Activated CD4-positive, alpha-beta T cell treated with anti-CD3 and anti-CD28 coated beads for 24 hours (primary cell): ENCODE results near the gene SLBP.
"Not testable (repeated sequence)": the region's sequence is repeated elsewhere in the genome, so short reads cannot be mapped to it uniquely, and the experiment has no call there.

ENCODE experiments used
- DNase-seq, 2 donors: peaks; one replicate each; pipeline ENCODE4 v3.0.0-alpha.2; 2020; ENCODE audit warnings: low read depth in 2 of 2

SLBP gene

DNA sequence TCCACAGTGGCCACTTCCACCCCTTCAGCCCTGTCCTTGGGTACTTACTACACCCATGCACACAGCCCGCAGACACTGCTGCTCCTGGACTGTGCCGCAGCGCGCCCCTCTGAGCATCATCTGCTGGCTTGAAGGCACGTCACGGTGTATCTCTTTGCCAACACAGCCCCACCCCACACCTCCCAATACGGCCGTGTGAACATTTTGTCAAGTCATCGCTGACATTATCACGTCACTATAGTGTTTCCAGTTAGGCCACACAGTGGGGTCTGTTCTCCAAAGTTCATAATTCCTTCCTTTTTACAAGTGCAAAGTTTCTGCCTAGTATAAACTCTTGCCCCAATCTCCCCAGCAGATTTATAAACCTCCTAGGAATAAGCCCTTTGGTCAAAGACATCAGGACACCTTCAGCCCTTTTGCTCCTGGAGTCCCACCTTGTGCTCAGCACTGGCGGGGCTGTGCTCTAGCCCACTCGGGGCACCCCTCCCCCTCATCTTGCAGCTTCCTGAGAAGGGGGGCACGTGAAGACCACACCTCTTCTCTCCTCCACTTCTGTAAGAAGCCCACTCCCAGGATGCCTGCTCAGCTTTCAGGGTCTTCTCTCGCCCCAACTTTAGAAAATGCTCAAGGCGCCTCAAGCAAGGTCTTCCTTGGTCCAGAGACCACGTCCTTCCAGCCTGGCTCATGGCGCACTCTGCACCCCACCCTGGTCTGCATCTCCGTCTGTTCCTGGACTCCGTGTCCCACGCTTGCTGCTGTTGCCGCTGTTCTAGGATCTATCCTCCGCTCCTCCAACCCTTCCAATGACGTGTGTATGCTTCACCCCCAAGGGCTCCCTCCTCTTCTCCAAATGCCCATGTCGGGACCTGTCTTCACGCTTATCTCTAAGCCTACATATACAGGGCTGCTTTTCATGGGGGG is 35.3 kb downstream of the SLBP start:
- DNase-seq: no peak

DNA sequence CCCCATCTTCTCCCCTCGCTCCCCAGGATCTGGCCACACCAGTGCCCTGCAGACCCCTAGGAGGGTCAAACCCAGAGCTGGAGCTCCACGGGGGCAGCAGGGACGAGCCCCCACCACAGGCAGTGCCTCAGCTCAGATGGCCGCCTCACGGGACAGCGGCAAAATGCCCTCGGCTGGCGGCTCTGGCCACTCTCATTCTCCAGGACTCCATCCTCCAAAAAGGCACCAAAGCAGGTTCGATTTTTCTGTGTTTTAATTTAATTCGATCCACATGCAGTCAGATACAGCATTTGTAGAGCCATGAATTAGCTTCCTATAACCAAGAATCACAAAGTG is 36.3 kb downstream of the SLBP start:
- DNase-seq: no peak

DNA sequence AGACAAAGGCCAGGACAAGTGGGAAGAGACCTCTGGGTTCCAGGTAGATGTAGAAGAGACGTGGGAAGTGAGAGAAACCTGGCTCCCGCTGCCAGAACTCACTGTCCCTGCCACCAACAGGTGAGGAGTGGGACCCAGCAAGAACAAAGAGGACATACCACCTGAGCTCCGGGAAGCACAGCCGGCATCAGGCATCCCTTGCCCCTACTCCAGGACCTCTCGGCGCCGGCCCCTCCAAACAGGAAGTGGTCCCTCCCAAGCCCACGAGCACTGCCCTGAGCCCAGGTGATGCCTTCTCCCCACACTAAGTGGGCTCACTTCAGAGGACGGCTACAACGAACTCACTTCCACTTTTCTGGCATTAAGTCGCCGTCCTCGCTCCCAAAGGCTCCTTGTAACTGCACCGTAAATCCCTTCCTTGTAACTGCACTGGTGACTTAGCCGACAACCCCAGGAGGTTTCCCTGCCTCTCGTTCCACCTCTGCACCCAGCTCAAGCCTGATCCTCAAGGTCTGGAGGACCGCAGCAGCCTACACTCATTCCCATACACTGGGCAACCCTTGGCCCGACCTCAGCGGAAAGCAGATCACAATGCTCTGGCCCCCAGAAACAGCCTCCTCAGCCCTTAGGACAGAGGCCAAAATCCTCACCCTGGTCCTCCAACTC is 36.9 kb downstream of the SLBP start:
- no peak for DNase-seq

DNA sequence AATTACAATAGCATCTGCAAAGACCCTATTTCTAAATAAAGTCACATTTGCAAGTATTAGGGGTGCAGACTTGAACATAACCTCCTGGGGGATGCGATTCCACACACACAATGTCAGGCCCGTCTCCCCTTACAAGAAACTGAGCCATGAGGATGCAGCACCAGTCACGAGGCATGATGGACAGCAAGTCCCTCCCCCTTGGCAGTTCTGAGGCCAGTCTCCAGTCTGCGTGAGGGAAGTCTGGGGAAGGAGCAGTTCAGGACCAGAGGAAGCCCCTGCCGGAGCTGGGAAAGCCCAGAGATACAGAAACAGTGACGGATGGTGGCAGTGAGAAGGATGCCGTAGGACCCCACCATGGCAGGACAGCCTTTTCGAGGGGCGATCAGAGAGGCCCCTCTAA is 37.4 kb downstream of the SLBP start:
- DNase-seq: no peak

DNA sequence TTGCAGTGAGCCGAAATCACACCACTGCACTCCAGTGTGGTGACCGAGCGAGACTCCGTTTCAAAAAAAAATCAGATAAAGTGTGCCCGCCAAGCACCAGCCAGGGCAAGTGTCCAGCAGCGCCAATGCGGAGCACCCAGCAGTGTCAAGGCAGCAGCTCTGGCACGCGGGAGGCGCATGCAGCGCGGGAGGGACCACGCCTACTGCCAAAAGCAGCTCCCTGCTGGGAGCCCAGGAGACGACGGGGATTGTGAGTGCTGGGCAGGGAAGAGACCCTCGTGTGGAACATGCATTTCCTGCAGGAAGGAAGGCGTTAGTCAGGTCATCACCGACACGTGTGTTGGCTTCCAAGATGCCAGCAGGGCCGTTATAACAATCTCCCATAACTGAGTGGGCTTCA is 38.4 kb downstream of the SLBP start:
- DNase-seq: no peak

DNA sequence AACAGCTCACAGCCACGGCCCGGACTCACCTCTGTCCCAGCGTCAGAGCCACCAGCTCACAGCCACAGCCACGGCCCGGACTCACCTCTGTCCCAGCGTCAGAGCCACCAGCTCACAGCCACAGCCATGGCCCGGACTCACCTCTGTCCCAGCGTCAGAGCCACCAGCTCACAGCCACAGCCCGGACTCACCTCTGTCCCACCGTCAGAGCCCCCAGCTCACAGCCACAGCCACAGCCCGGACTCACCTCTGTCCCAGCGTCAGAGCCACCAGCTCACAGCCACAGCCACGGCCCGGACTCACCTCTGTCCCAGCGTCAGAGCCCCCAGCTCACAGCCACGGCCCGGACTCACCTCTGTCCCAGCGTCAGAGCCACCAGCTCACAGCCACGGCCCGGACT is 41.1 kb downstream of the SLBP start:
- not testable (repeated sequence) for DNase-seq

DNA sequence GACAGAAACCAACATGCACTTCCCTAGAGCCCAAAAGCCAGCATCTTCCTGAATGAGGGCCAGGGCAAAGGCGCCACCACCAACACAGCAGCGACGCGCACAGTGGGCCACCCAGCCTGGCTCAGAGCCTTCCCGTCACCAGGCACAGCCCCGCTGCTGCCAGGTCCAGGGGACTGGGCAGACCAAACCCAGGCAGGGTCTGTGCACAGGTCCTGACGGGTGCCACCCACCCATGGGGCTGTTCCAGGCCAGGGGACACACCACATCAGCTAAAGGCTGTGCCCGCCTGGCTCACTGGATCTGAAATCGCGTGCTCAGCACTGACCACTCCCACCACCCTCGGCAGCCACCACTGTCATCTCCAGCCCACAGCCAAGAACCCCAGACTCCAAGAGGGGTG is 41.8 kb downstream of the SLBP start:
- DNase-seq: no peak

DNA sequence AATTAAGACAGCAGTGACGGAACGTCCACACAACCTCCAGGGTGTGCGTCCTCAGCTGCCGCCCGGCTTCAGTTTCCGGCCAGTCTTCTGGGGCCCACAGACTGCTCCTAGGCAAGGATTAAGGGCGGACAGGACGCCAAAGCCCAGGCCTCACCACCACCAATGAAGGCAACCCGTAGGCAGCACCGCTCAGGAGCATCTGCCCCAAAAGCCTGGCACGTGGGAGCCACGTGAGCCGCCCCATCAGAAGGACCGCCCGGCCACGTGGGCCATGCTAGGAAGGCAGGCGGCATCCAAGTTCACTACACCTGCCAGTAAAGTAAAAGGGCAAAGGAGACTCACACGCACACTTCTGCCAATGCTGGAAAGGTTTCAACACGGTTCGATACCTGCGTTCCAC is 42.3 kb downstream of the SLBP start:
- DNase-seq: no peak

DNA sequence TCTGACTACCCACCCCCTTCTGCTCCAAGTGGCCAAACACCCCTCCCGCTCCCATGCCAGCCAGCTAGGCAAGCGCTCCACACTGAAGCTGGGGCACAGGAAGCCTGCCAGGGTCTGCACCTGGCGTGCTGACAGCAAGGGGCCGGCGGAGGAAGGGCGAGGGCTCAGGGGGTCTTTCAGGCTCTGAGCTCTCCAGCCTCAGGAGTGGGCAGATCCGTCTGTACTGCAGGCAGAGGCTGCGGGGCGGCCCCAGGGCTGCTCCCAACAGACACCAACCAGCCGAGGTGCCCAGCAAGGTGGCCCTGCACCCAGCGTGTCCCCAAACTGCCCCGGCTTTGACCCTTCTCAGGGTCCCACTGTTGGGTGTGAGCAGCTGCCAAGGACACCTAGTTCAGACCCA is 42.8 kb downstream of the SLBP start:
- no peak for DNase-seq

DNA sequence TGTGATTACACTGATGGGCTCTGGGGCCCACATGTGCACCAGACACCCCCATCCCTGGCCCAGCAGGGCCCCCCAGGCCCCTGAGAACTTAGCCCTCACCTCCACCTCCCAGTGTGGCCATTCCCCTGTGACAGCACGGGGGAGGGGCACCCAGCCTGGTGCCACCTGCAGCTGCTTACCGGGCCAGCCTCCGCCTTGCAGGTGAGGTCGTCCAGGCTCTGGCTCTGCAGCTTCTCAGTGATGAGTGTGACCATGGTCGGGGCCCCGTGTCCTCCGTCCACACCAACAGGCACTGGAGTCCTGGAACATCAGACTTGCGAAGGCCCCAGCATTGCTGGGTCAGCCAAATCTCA is 43.7 kb downstream of the SLBP start:
- DNase-seq: no peak

DNA sequence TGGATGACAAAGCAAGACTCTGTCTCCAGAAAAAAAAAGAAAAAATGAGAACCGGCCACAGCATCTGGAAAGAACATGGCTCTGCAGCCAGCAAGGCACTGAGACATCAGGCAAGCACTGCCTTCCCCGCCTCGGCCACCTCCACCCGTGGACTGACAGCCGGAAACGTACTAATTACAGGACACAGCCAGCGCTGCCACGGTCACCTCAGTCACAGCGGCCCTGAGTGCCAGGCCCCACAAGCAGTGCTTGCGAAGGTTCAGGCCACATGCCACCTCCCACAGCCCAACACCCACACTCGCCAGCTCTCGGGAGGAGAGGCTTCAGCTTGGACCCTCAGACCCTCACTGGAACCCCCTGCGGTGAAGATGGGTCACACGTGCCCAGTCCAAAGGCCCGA is 44.8 kb downstream of the SLBP start:
- no peak for DNase-seq

DNA sequence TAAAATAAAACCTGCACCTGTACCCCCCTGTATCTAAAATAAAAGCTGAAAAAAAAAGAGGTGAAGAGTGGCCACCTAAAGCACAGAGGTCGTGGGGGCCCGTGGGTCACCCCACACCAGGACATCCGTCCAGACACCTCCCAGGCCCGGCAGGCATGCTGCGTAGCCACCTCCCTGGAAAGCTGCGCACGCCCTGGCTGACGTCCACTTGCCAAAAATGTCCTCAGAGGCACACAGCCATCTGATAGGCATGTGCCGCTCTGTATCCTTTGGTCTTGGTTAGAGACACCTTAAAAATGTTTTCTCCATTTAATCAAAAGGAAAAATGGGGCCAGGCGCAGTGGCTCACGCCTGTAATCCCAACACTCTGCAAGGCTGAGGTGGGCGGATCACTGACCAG is 45.7 kb downstream of the SLBP start:
- no peak for DNase-seq

DNA sequence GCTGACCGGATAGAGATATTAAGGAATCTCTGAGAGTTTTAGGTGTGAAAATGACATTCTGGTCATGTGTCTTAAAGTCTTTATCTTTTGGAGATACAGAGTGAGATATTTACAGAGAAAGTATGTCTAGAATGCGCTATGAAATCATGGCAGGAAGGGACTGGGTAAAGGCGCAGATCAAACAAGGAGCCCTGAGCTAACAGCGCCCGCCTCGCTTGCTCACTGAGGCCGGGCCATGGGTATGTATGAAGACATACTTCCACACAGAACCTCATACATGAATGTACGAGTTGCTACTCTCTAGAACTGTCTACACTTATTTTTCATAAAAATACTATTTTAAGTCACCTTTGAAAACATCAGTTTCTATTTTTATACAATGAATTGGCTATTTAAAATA is 48.0 kb downstream of the SLBP start:
- DNase-seq: no peak

DNA sequence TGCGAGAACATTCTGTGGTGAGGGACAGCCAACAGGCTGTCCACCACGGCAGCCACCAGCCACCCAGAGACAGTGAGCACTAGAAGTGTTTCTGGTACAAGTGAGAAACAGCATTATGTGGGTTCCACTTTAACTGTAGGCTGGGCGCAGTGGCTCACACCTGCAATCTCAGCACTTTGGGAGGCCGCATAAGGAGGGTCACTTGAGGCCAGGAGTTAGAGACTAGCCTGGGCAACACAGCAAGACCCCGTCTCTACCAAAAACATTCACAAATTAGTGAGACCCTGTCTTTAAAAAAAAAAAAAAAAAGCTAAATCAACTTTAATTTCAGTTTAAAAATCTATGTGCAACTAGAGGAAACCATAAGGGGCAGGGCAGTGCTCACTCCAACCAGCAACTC is 48.6 kb downstream of the SLBP start:
- DNase-seq: no peak

DNA sequence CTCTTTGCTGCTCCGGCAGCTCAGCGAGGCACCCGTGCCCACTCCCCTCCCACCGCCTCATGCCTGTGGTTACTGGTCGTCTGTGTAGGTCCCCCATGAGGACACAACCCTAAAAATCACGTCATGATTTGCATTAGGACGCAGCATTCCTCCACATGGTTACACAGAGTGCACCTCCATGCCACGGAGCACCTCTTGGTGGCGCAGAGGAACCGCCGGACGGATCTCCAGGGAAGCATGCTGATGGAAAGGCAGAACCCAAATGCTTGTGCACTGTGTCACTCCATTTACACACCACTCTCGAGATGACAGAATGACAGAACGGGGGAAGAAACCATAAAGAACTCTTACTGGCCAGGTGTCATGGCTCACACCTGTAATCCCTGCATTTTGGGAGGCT is 50.4 kb downstream of the SLBP start:
- no peak for DNase-seq

DNA sequence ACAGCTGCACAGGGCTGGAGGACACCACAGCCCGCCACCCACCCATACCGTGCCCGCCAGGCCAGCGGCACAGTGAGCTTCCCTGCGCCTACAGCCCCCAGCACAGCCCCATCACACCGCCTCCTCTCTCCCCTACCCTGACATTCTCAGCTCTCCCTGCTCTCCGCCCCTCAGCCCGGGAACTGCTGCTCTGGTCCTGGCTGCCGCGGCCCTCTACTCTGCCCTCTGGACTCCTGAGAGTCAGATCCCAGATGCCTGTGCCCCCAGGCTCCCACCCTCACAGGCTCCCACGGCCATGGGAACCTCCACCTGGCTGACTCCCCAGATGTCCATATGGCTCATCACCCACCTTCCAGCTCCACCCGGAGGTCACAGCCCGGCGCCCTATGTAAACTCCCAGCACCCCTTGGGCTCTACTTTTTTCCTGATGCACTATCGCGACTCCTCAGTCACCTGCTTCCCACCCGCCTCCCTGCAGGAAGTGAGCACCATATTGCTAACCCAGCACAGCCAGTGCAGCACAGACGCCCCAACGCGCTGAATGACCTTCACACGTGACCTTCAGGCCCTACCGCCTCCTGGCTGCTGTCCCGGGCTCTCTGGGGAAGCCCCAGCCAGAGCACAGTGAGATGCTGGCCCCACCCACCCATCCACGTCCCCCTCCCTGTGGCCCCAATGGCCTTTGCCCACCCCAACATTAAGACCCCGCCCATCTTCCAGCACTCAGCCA is 51.0 kb downstream of the SLBP start:
- no peak for DNase-seq

DNA sequence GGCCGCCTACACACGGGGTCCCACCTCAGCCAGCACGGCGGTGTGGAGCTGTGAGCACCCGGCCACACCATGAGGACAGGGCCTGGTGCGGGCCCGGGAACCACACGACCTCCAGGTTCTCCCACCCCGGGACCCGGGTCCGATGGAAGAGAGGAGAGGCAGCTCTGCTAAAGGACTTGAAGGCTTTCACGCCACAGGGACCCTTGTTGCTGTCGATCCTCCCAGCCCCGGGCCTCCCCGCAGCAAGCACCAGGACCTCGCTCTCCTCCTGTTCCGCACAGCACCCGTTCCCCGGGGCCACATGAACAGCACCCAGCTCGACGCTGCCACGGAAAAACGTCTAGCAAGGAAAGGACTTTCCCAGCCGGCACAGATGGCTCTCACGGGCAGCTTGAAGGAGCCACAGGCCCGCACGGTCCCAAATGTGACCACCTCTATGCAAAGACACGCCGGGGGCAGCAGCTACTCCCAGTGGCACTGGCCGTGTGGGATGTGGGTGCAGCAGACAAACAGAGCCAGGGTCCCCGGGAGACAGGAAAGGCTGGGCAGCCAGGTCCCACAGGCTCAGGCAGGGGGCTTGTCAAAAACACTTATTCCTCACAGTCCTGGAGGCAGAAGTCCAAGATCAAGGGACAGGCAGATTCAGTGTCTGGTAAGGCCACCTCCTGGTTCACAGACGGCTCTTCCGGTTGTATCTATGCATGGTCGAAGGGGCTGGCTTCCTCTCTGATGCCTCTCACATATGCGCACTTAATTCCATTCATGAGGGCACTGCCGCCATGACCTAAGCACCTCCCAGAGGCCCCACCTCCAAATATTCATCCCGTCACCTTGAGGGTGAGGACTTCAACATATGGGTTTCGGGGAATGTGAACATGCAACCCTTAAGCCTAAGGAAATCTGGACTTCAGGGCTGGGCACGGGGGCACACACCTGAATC is 52.7 kb downstream of the SLBP start:
- no peak for DNase-seq

DNA sequence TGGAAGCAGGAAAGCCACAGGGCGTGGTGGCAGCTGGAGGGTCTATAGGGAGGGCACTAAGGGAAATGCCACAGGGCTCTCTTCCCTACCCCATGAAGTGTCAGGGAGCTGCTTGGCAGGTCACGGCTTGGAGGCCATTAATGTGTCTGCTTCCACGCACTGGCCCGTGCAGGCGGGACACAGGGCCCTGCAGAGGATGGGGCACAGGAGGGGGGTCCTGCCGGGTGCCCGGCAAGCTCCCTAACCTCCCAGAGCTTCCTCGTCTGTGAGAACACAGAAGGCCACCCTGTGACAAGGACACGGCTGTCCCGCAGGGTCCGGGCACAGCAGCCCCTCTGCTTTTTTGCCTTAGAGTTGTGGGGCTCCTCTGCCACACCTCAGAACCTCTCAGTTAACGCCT is 53.5 kb downstream of the SLBP start:
- DNase-seq: no peak

DNA sequence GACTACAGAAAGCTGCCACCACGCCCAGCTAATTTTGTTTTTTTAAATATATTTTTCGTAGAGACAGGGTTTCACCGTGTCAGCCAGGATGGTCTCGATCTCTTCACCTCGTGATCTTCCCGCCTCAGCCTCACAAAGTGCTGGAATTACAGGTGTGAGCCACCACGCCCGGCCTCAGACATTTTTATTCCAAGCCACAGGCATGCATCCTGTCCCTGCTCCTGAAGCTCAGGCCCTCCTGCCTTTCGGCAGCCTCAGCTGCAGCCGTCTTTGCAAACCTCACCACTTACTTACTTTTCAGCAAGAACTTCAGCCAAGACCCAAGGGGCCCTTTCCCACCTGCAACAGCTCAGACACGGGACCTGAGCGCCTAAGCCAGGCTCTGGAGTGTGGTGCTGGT is 54.0 kb downstream of the SLBP start:
- no peak for DNase-seq

DNA sequence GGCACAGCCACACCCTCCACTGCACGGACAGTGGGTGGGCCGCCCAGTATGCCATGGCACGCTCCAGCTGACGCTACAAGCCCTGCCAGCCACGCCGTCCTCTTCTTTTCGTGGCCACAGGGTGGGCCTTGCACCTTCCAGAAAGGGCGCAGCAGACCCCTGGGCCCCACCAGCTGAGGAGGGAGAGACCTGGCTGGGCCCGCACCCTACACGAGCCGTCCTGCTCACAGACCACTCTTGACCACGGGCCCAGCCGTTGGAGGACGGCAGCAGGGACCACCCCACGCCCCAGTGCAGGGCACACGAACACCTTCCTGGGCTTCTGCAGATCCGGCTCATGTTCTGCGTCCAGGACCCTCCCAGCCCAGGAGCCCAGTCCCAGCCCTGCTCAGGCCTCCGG is 55.1 kb downstream of the SLBP start:
- no peak for DNase-seq

DNA sequence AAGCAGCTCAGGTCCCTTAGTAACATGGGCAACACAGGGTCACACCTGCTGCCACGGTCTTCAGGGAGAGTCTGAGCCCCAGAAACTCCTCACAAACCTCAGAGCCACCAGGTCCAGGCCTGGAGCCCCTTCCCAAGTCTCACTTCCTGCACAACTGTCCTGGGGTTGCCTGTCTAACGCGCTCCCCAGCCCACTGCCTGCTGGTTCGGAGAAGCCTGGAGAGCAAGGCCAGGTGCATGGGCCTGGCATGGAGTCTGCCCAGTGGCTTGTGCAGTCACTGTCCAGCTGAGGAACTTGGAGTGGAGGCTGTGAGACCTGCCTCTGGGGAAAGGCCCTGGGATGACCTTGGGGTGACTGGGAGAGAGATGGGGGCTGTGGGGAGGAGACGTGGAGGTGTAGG is 56.0 kb downstream of the SLBP start:
- no peak for DNase-seq

DNA sequence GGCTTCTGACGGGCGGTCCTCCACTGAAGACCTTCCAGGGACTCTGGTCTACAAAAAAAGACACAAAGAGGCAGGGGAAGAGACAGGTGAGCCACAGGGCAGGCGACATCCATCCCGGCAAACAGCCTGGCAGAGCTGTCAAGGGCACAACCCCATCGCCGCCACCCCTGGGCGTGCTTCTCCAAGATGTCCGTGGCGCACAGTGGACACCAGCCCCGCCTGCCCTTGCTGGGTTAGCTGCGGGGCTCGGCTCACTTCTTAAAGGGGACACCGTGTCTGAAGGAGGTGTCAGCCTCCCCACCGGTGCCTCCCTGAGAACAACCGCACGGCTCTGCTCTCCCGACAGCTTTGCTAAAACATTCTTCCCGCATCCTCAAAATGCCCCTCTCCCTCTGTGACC is 56.4 kb downstream of the SLBP start:
- DNase-seq: no peak
